Adipocyte (in vitro differentiated cells): ENCODE results near the gene FFAR3.

ENCODE experiments used
- DNase-seq: peaks from one replicate; pipeline ENCODE4 v3.0.0-alpha.2; 2015; ENCODE audit warnings: low read depth
- H3K27me3 ChIP-seq: replicated peaks from 2 replicates; pipeline ENCODE4 v1.7.0; 2013; ENCODE audit warnings: mild to moderate bottlenecking, low read length, moderate library complexity; ENCODE audit not compliant: control insufficient read depth, insufficient read depth
- H3K36me3 ChIP-seq: 2 replicates; pipeline ENCODE4 v1.7.0; 2013; ENCODE audit warnings: low read length, mild to moderate bottlenecking, moderate library complexity; ENCODE audit not compliant: control insufficient read depth, insufficient read depth, severe bottlenecking
- H3K4me1 ChIP-seq: 2 replicates; pipeline ENCODE4 v1.7.0; 2013; ENCODE audit warnings: mild to moderate bottlenecking, low read length, moderate library complexity; ENCODE audit not compliant: control insufficient read depth, insufficient read depth
- H3K4me3 ChIP-seq: 2 replicates; pipeline ENCODE4 v1.7.0; 2013; ENCODE audit warnings: mild to moderate bottlenecking, low read length, moderate library complexity
- H3K9ac ChIP-seq: 2 replicates; pipeline ENCODE4 v1.7.0; 2013; ENCODE audit warnings: mild to moderate bottlenecking, low read length, moderate library complexity
- H3K9me3 ChIP-seq: 2 replicates; pipeline ENCODE4 v1.7.0; 2013; ENCODE audit warnings: mild to moderate bottlenecking, low read length, moderate library complexity; ENCODE audit not compliant: control insufficient read depth

FFAR3 gene

DNA sequence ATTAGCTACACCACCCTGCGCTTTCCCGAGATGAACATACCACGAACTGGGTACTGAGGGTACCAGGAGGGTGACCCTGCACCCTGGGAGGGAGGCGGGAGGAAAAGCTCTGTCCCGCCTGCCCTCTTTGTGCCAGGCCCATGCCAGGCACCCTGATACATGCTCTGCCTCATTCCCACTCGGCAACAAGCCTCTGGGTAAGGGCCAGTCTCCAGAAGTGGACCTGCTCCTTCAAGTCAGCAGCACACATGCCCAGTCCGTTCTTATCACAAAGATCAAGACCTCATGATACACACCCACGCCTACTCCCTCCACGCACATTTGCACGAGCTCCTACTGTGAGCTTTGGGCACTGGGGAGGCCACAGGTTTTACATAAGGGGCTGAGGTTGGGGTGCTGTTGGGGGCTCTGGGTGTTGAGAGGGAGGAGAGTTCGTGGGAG lies 12.6 kb upstream of the FFAR3 start:
- no peaks in the 10 kb centered on the region for H3K4me1 ChIP-seq
- no peak overlapping the region for H3K4me3 ChIP-seq
- peaks cover 62% of the 10 kb centered on the region for H3K27me3 ChIP-seq

DNA sequence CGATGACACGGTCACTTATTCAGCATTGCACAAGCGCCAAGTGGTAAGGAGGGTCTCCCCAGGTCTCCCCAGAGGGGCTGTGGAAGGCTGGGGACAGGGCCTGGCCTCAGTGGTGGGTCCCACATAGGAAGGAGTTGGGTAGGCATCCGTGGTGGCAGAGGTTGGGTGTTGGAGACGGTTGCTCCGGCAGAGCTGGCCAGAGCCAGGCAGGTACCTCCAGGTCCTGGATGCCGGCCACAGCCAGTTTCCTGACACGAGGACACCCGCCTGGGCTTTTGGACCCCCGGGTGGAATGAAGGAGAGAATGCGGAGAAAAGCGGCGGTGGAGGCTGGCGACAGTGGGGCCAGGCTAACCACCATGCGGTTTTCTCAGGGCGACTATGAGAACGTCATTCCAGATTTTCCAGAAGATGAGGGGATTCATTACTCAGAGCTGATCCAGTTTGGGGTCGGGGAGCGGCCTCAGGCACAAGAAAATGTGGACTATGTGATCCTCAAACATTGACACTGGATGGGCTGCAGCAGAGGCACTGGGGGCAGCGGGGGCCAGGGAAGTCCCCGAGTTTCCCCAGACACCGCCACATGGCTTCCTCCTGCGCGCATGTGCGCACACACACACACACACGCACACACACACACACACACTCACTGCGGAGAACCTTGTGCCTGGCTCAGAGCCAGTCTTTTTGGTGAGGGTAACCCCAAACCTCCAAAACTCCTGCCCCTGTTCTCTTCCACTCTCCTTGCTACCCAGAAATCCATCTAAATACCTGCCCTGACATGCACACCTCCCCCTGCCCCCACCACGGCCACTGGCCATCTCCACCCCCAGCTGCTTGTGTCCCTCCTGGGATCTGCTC lies 11.8 kb upstream of the FFAR3 start:
- H3K4me3 ChIP-seq: no peak overlapping the region
- peaks cover 55% of the 10 kb centered on the region for H3K27me3 ChIP-seq
- no peaks in the 10 kb centered on the region for H3K9me3 ChIP-seq
- H3K36me3 ChIP-seq: no peaks in the 10 kb centered on the region
- no peak overlapping the region for H3K9ac ChIP-seq
- DNase-seq: no peak
- no peaks in the 10 kb centered on the region for H3K4me1 ChIP-seq

More for the DNA sequence above, 12.6 kb upstream of the FFAR3 start:
- H3K9me3 ChIP-seq: no peaks in the 10 kb centered on the region
- no peaks in the 10 kb centered on the region for H3K36me3 ChIP-seq
- DNase-seq: no peak
- no peak overlapping the region for H3K9ac ChIP-seq

DNA sequence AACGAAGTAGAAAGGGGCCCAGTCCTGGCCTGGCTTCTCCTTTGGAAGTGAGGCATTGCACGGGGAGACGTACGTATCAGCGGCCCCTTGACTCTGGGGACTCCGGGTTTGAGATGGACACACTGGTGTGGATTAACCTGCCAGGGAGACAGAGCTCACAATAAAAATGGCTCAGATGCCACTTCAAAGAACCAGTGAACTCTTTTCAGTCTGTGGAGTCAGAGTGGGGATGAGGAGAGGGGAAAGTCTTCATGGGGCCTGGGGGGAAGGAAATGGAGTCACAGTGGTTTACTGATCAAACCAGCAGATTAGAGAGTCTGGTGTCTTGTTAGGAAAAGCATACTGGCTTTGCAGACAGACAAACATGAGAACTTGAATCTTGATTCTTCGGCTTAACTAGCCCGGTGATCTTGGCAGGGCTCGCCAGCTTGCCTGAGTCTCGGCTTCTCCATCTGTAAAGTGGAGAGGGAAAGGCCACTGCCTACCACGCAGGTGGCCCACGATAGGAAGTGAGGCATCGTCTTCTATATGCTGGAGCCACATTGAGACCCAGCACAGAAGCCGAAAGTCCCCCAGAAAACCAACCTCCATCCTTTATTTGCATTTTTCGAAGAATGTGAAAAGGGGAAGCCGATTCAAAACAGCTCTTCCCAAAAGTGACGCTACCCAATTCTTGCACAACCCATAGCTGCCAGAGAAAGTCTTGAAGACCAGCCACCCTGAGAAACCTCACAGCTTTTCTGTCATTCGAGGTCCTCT lies 10.9 kb upstream of the FFAR3 start, which contains the start of gene FFAR1:
Gene FFAR1 (plus strand): TSS at position 732 of the 759 bp plus-strand sequence. CDS start 3,650 bp downstream, outside the sequence.
- no peaks in the 10 kb centered on the region for H3K4me1 ChIP-seq
- no peak for DNase-seq
- peaks cover 49% of the 10 kb centered on the region for H3K27me3 ChIP-seq
- no peak within 1 kb of the TSS for H3K4me3 ChIP-seq
- no peaks in the 10 kb centered on the region for H3K36me3 ChIP-seq
- no peaks in the 10 kb centered on the region for H3K9me3 ChIP-seq
- no peak within 1 kb of the TSS for H3K9ac ChIP-seq

DNA sequence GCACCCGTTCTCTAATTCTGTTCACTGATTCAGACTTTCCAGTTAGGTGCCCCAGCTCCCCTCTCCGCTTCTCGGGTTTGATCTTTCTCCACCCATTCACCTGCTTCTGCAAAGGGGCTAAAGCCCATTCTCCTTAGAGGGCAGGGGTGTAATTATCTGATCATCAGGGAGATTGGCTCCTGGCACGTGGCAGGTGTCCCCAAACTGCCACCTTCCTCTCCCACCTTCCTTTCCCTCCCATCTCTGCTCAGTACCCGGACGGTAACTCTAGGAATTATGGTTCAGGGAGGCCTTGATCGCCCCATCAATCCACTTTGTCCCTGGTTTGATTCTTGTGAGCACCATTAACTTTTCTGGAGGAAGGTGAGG lies 10.3 kb upstream of the FFAR3 start:
- H3K36me3 ChIP-seq: no peaks in the 10 kb centered on the region
- H3K9me3 ChIP-seq: no peaks in the 10 kb centered on the region
- DNase-seq: no peak
- no peak overlapping the region for H3K4me3 ChIP-seq
- H3K4me1 ChIP-seq: no peaks in the 10 kb centered on the region
- peaks cover 47% of the 10 kb centered on the region for H3K27me3 ChIP-seq
- no peak overlapping the region for H3K9ac ChIP-seq

DNA sequence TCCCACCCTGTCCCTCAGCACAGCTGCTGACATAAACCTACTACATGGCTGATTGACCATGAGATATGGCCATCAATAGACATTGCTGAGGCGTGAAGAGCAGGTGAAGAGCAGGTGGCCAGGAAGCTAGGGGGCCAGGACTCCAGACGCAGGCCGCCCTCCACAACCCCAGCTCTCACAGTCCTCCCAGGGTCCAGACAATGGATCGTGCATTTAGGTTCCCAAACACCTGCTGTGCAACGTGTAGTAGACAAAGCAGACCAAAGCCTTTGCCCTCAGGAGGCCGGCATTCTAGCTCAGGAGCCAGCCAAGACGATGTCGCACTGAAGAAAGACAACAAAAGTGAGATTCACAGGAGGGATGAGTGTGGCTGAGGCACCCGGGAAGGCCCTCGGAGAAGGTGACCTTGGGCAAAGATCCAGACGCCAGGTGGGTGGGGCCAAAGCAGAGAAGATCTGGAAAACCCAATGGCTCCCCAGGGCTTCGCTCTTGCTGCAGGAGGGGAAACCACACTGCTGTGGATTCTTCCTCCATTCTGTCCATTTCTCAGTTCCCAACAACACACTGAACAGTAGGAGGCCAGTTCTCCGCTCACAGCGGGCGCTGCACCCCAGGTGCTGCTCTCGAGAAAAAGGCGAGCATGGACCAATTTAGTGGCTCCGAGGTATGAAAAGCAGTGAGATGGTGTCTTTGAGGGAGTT lies 9.2 kb upstream of the FFAR3 start:
- Histone ChIP-seq H3K9ac (no peak overlapping the region), H3K4me1 (peaks cover 10% of the 10 kb centered on the region), H3K4me3 (no peak overlapping the region), H3K27me3 (peaks cover 47% of the 10 kb centered on the region), H3K36me3 (no peaks in the 10 kb centered on the region), H3K9me3 (no peaks in the 10 kb centered on the region)
- no peak for DNase-seq

DNA sequence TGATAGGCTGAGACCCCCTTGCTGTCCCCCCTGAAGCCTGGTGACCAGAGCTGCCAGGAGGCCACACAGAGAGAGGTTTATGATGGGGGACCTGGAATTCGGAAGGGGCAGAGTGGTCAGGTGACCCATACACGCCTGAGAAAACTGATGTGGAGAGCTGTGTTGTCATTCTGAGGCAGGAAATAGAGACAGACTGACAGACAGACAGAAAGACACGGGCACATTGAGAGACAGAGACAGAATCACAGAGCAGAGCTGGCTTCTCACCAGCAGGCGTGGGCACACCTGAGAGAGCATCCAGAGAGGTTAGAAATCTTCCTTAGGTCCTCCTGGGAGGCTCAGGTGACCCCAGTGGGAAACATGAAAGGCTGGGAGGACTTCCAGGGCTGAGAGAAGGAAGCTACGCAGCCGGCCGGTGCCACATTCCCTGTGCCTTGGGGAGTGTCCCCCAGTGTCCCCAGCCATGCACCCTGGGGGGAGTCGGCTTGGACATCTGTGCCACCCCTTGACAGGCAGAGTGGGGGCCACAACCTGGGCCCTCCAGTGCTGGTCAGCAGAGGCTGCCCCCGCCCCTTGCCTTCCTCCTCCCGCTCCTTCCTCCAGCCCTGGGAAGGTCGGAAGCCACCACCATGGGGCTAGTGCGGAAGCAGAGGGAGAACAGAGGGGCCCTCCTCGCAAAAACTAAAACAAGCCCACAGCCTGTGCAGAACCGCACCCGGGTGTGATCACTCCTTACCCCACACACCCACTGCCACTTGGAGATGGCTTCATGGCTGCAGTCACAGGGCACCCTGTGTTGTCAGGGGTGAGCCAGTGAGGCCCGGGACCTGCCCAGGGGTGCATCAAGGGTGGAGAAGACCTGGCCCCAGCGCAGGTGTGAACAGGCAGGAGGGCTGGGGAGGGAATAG lies 8.4 kb upstream of the FFAR3 start:
- no peak for DNase-seq
- Histone ChIP-seq H3K4me1 (peaks cover 18% of the 10 kb centered on the region), H3K27me3 (peaks cover 47% of the 10 kb centered on the region), H3K36me3 (no peaks in the 10 kb centered on the region), H3K9me3 (no peaks in the 10 kb centered on the region), H3K9ac (no peak overlapping the region), H3K4me3 (no peak overlapping the region)

DNA sequence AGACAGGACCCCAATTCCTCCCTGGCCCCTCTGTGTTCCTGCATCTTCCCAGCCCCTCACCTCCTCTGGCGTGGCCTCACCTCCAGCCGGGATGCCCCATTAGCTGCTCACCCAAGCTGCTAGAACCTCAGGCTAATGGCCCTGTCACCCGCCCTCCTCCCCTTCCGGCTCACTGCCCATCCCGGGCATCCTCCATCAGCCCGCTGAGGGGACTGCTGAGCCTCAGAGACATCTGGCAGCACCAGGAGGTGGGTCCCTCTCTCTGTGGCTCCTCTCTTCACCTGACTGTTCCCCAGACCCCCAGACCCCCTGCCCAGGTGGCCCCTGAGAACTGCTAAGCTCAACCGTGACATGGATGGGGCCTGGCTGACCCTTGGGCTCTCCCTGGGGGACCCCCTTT lies 7.7 kb upstream of the FFAR3 start:
- peaks cover 25% of the 10 kb centered on the region for H3K4me1 ChIP-seq
- no peak overlapping the region for H3K4me3 ChIP-seq
- no peaks in the 10 kb centered on the region for H3K9me3 ChIP-seq
- DNase-seq: no peak
- H3K36me3 ChIP-seq: no peaks in the 10 kb centered on the region
- H3K27me3 ChIP-seq: peaks cover 44% of the 10 kb centered on the region
- no peak overlapping the region for H3K9ac ChIP-seq

DNA sequence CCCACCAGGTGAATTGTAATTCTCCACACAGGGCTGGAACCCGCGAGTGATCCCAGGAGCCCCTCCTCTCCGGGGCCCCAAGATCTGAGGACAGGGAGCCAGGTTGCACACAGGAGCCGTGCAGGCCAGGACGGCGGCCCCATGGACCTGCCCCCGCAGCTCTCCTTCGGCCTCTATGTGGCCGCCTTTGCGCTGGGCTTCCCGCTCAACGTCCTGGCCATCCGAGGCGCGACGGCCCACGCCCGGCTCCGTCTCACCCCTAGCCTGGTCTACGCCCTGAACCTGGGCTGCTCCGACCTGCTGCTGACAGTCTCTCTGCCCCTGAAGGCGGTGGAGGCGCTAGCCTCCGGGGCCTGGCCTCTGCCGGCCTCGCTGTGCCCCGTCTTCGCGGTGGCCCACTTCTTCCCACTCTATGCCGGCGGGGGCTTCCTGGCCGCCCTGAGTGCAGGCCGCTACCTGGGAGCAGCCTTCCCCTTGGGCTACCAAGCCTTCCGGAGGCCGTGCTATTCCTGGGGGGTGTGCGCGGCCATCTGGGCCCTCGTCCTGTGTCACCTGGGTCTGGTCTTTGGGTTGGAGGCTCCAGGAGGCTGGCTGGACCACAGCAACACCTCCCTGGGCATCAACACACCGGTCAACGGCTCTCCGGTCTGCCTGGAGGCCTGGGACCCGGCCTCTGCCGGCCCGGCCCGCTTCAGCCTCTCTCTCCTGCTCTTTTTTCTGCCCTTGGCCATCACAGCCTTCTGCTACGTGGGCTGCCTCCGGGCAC lies 6.7 kb upstream of the FFAR3 start:
- H3K4me3 ChIP-seq: no peak overlapping the region

DNA sequence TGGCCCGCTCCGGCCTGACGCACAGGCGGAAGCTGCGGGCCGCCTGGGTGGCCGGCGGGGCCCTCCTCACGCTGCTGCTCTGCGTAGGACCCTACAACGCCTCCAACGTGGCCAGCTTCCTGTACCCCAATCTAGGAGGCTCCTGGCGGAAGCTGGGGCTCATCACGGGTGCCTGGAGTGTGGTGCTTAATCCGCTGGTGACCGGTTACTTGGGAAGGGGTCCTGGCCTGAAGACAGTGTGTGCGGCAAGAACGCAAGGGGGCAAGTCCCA lies 6.1 kb upstream of the FFAR3 start:
- no peaks in the 10 kb centered on the region for H3K9me3 ChIP-seq
- peaks cover 37% of the 10 kb centered on the region for H3K4me1 ChIP-seq
- no peak for DNase-seq
- no peak overlapping the region for H3K9ac ChIP-seq
- H3K27me3 ChIP-seq: peaks cover 29% of the 10 kb centered on the region
- H3K4me3 ChIP-seq: no peak overlapping the region
- no peaks in the 10 kb centered on the region for H3K36me3 ChIP-seq

More for the DNA sequence above, 6.7 kb upstream of the FFAR3 start:
- Histone ChIP-seq H3K9ac (no peak overlapping the region), H3K9me3 (no peaks in the 10 kb centered on the region), H3K36me3 (no peaks in the 10 kb centered on the region), H3K27me3 (peaks cover 34% of the 10 kb centered on the region), H3K4me1 (peaks cover 35% of the 10 kb centered on the region)
- DNase-seq: no peak
